Measurements from ENCODE around the gene SERPINB7.

Gene SERPINB7

GRCh38 chr18:63788447-63789096 lies 13.4 kb downstream of the SERPINB7 start:
- TF ChIP-seq TAF1 (IDR thresholded peaks at IDR 0.05; ENCODE audit: borderline replicate concordance, insufficient read depth, low read length): no peak
- TF ChIP-seq POLR2AphosphoS5 (IDR thresholded peaks at IDR 0.05; ENCODE audit: low read depth, low read length): no peak
- no peak for TF ChIP-seq SIN3A (IDR thresholded peaks at IDR 0.05; ENCODE audit: borderline replicate concordance, insufficient read depth, low read length)
- TF ChIP-seq FOXP2 (optimal IDR thresholded peaks at IDR 0.05; ENCODE audit: borderline replicate concordance, extremely low read depth, extremely low read length, insufficient read depth): no peak
- no peak for TF ChIP-seq REST (IDR thresholded peaks at IDR 0.05; ENCODE audit: insufficient read depth in 1 of 2, low read depth in 2 of 2, low read length in 2 of 2)

- TF ChIP-seq SIN3A (IDR thresholded peaks at IDR 0.05; ENCODE audit: borderline replicate concordance, insufficient read depth, low read length) (no peak), POLR2AphosphoS5 (IDR thresholded peaks at IDR 0.05; ENCODE audit: low read depth, low read length) (no peak), TAF1 (IDR thresholded peaks at IDR 0.05; ENCODE audit: borderline replicate concordance, insufficient read depth, low read length) (no peak), REST (IDR thresholded peaks at IDR 0.05; ENCODE audit: insufficient read depth in 1 of 2, low read depth in 2 of 2, low read length in 2 of 2) (no peak), FOXP2 (optimal IDR thresholded peaks at IDR 0.05; ENCODE audit: borderline replicate concordance, extremely low read depth, extremely low read length, insufficient read depth) (no peak)
These were observed 14.1 kb downstream of the SERPINB7 start for GRCh38 chr18:63789327-63789726.

GRCh38 chr18:63795606-63796005 lies 20.4 kb downstream of the SERPINB7 start:
- no peak for TF ChIP-seq FOXP2 (optimal IDR thresholded peaks at IDR 0.05; ENCODE audit: borderline replicate concordance, extremely low read depth, extremely low read length, insufficient read depth)
- TF ChIP-seq TAF1 (IDR thresholded peaks at IDR 0.05; ENCODE audit: borderline replicate concordance, insufficient read depth, low read length): no peak
- no peak for TF ChIP-seq SIN3A (IDR thresholded peaks at IDR 0.05; ENCODE audit: borderline replicate concordance, insufficient read depth, low read length)
- TF ChIP-seq POLR2AphosphoS5 (IDR thresholded peaks at IDR 0.05; ENCODE audit: low read depth, low read length): no peak
- no peak for TF ChIP-seq REST (IDR thresholded peaks at IDR 0.05; ENCODE audit: insufficient read depth in 1 of 2, low read depth in 2 of 2, low read length in 2 of 2)

- TF ChIP-seq TAF1 (IDR thresholded peaks at IDR 0.05; ENCODE audit: borderline replicate concordance, insufficient read depth, low read length) (no peak), REST (IDR thresholded peaks at IDR 0.05; ENCODE audit: insufficient read depth in 1 of 2, low read depth in 2 of 2, low read length in 2 of 2) (no peak)
These were observed 24.0 kb downstream of the SERPINB7 start for GRCh38 chr18:63799189-63799588.

- TF ChIP-seq REST (IDR thresholded peaks at IDR 0.05; ENCODE audit: insufficient read depth in 1 of 2, low read depth in 2 of 2, low read length in 2 of 2): no peak
These were observed 26.1 kb downstream of the SERPINB7 start for GRCh38 chr18:63801343-63801742.
